B cell (primary cell): ENCODE measurements around the gene NKX3-2. TPM values are rescaled to one million over a fixed set of nuclear protein-coding genes. Genes with fewer than 3 reads are reported as not detected.
A peak's percentile ranks its signal among the peaks of the same experiment; 100 is the strongest.

Experiments
- ATAC-seq: fragments of 200-7000 bp; cut with Tn5 transposase; one replicate; pipeline ENCODE4 v1.10.0; 2021; ENCODE audit warnings: low read depth, mild to moderate bottlenecking, moderate number of reproducible peaks, moderate library complexity
- CTCF ChIA-PET: fragments of 350-600 bp; sonication (Branson Sonifier 250); formaldehyde crosslinking; loops from one replicate; lab custom pipeline; 2021; ENCODE audit warnings: antibody characterized with exemption, inconsistent platforms; lab: Charles Lee
- POLR2A ChIA-PET: fragments of 350-600 bp; sonication (Branson Sonifier 250); formaldehyde crosslinking; loops from one replicate; lab custom pipeline; 2021; ENCODE audit warnings: antibody characterized with exemption; lab: Charles Lee
- DNase-seq: peaks from one replicate; pipeline ENCODE4 v3.0.0; 2013
- H2AFZ ChIP-seq: 2 replicates; pipeline ENCODE4 v1.6.1; 2012; ENCODE audit warnings: mild to moderate bottlenecking, low read depth, low read length; ENCODE audit not compliant: insufficient read depth, poor library complexity, severe bottlenecking
- H3K27ac ChIP-seq, 2 donors: 1 replicate in 1 of 2; 2 replicates in 1 of 2; pipeline ENCODE4 v1.5.1; 2012 to 2013; ENCODE audit warnings: low read length in 2 of 2, mild to moderate bottlenecking in 2 of 2, moderate library complexity in 1 of 2
- H3K27me3 ChIP-seq, 4 experiments: fragments of 200-600 bp in 1 of 4; sonication (generic) in 1 of 4; replicated peaks in 1 of 4; 1 replicate in 2 of 4; 2 replicates in 2 of 4; pipeline versions ENCODE4 v1.6.1 to v1.7.0; 2013 to 2016; ENCODE audit warnings: low read length in 3 of 4, mild to moderate bottlenecking in 2 of 4, mixed read lengths in 1 of 4, moderate library complexity in 1 of 4; ENCODE audit not compliant: insufficient read depth in 4 of 4, control insufficient read depth in 3 of 4; ENCODE audit errors: control extremely low read depth in 1 of 4
- H3K36me3 ChIP-seq, 2 experiments: replicated peaks in 1 of 2; 1 replicate in 1 of 2; 2 replicates in 1 of 2; pipeline versions ENCODE4 v1.6.1 to v1.7.1; 2013; ENCODE audit warnings: low read length in 1 of 2; ENCODE audit not compliant: insufficient read depth in 2 of 2, control insufficient read depth in 1 of 2; ENCODE audit errors: control extremely low read depth in 1 of 2, extremely low read depth in 1 of 2
- H3K4me1 ChIP-seq, 2 donors: fragments of 200-600 bp in 1 of 2; sonication (generic) in 1 of 2; 1 replicate in 1 of 2; 2 replicates in 1 of 2; pipeline versions ENCODE4 v1.5.1 to v1.6.1; 2013 to 2017; ENCODE audit warnings: low read length in 2 of 2; ENCODE audit not compliant: control insufficient read depth in 2 of 2, insufficient read depth in 2 of 2
- H3K4me2 ChIP-seq: replicated peaks from 2 replicates; pipeline ENCODE3; 2012; ENCODE audit warnings: mild to moderate bottlenecking, low read depth, low read length; ENCODE audit not compliant: poor library complexity, severe bottlenecking
- H3K4me3 ChIP-seq, 5 experiments: fragments of 200-600 bp in 1 of 5; sonication (generic) in 1 of 5; 1 replicate in 3 of 5; 2 replicates in 2 of 5; pipeline versions ENCODE4 v1.5.1 to v1.7.0; 2011 to 2016; ENCODE audit warnings: low read length in 4 of 5, mild to moderate bottlenecking in 4 of 5, low read depth in 2 of 5, control low read depth in 1 of 5, moderate library complexity in 1 of 5; ENCODE audit not compliant: insufficient read depth in 1 of 5; ENCODE audit errors: control extremely low read depth in 1 of 5, extremely low read depth in 1 of 5
- H3K79me2 ChIP-seq: fragments of 200-600 bp; sonication (generic); one replicate; pipeline ENCODE4 v1.6.0; 2016; ENCODE audit warnings: low read length; ENCODE audit not compliant: control insufficient read depth, insufficient read depth
- H3K9ac ChIP-seq: fragments of 200-600 bp; sonication (generic); 2 replicates; pipeline ENCODE4 v1.6.1; 2017; ENCODE audit warnings: mild to moderate bottlenecking, low read length, moderate library complexity
- H3K9me3 ChIP-seq, 3 donors: one replicate each; pipeline versions ENCODE4 v1.6.1 to v1.7.1; 2013; ENCODE audit warnings: low read length in 2 of 3; ENCODE audit not compliant: control insufficient read depth in 2 of 3, insufficient read depth in 1 of 3; ENCODE audit errors: control extremely low read depth in 1 of 3
- H4K20me1 ChIP-seq: 2 replicates; pipeline ENCODE4 v1.6.0; 2012; ENCODE audit warnings: mild to moderate bottlenecking, low read length; ENCODE audit not compliant: insufficient read depth, control insufficient read depth, poor library complexity, severe bottlenecking
- H3K27ac Mint-ChIP-seq: one replicate; pipeline ENCODE4 v1.8.0; 2021; ENCODE audit warnings: mixed read lengths
- H3K27me3 Mint-ChIP-seq: one replicate; pipeline ENCODE4 v1.8.0; 2021; ENCODE audit warnings: mixed read lengths
- H3K4me1 Mint-ChIP-seq: one replicate; pipeline ENCODE4 v1.8.0; 2021; ENCODE audit warnings: mixed read lengths
- H3K4me3 Mint-ChIP-seq: one replicate; pipeline ENCODE4 v1.8.0; 2021; ENCODE audit warnings: mixed read lengths
- H3K9me3 Mint-ChIP-seq: one replicate; pipeline ENCODE4 v1.8.0; 2022; ENCODE audit warnings: mixed read lengths; ENCODE audit not compliant: insufficient read depth
- EZH2 ChIP-seq: IDR thresholded peaks from 2 replicates; pipeline ENCODE4 v1.6.1; 2012; ENCODE audit warnings: borderline replicate concordance, low read depth, mild to moderate bottlenecking, moderate library complexity, low read length; ENCODE audit not compliant: insufficient read depth, poor library complexity, severe bottlenecking
- WGBS: methylation state at CpG from one replicate; pipeline ENCODE4 v1.1.5; 2013; ENCODE audit warnings: missing lambda C conversion rate; ENCODE audit not compliant: insufficient coverage; 5-methylcytosine and 5-hydroxymethylcytosine counted together
- intact Hi-C: fragments of 100-400 bp; cut with micrococcal nuclease; formaldehyde crosslinking; loops from one replicate; pipeline ENCODE4 v1.10.0; 2022
- polyA plus RNA-seq: library from polyadenylated mRNA; depleted of rRNA; stranded (reverse); fragments of >200 nt; gene quantifications from 2 replicates; pipeline ENCODE4 v1.2.3, GENCODE V29; 2012
- total RNA-seq, 2 donors: library from RNA; stranded (reverse); fragments of 120-200 nt in 1 of 2; gene quantifications; 1 replicate in 1 of 2; 2 replicates in 1 of 2; pipeline versions ENCODE4 v1.2.3 to v1.2.4, GENCODE V29; 2013 to 2022
- TF ChIP-seq, protein P1 (sequence below): fragments of 200-600 bp; IDR thresholded peaks from one replicate; pipeline ENCODE4 v1.8.0; 2022; ENCODE audit warnings: antibody characterized with exemption, mild to moderate bottlenecking

Gene NKX3-2
- total and polyA plus RNA-seq, 2 donors (not counting 1 experiment from before 2014, with no cell fraction given) = not detected

- no peak overlapping the region for H3K9ac ChIP-seq
- H3K79me2 ChIP-seq = no peaks in the 10 kb centered on the region
- H3K27ac Mint-ChIP-seq = no peak overlapping the region
- POLR2A ChIA-PET = no interaction called here
- no peaks in the 10 kb centered on the region for H3K36me3 ChIP-seq
- no peak overlapping the region for H2AFZ ChIP-seq
- CTCF ChIA-PET = interaction anchor here (1.3 kb wide), 1 partner anchor 18 kb away, joined by 4 read pairs; no protein-coding TSS in a partner anchor
- WGBS = 35% methylated on average over 36 of the region's 59 CpGs
- TF ChIP-seq, protein P1, sequence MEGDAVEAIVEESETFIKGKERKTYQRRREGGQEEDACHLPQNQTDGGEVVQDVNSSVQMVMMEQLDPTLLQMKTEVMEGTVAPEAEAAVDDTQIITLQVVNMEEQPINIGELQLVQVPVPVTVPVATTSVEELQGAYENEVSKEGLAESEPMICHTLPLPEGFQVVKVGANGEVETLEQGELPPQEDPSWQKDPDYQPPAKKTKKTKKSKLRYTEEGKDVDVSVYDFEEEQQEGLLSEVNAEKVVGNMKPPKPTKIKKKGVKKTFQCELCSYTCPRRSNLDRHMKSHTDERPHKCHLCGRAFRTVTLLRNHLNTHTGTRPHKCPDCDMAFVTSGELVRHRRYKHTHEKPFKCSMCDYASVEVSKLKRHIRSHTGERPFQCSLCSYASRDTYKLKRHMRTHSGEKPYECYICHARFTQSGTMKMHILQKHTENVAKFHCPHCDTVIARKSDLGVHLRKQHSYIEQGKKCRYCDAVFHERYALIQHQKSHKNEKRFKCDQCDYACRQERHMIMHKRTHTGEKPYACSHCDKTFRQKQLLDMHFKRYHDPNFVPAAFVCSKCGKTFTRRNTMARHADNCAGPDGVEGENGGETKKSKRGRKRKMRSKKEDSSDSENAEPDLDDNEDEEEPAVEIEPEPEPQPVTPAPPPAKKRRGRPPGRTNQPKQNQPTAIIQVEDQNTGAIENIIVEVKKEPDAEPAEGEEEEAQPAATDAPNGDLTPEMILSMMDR = no peak
- TF ChIP-seq EZH2 = no peak
- no peak overlapping the region for H3K4me2 ChIP-seq
- H3K27ac ChIP-seq = no peak overlapping the region
- H3K9me3 Mint-ChIP-seq = no peaks in the 10 kb centered on the region
- ATAC-seq = no peak
- no peak overlapping the region for H3K4me3 ChIP-seq
- H4K20me1 ChIP-seq = no peaks in the 10 kb centered on the region
- peaks cover 33 to 35% of the 10 kb centered on the region in 2 donors for H3K4me1 ChIP-seq
- H3K27me3 ChIP-seq = peaks cover 2 to 81% (median 72%) of the 10 kb centered on the region in 4 experiments
- peaks cover 1 to 40% (median 25%) of the 10 kb centered on the region in 3 donors for H3K9me3 ChIP-seq
- intact Hi-C loops = no loop called here
- H3K4me3 Mint-ChIP-seq = no peak overlapping the region
- peaks cover 20% of the 10 kb centered on the region for H3K4me1 Mint-ChIP-seq
- peaks cover 78% of the 10 kb centered on the region for H3K27me3 Mint-ChIP-seq
- peak; percentile 19 for DNase-seq
Measured at GRCh38 chr4:13523591-13524503, 20.5 kb downstream of the NKX3-2 start.

DNA sequence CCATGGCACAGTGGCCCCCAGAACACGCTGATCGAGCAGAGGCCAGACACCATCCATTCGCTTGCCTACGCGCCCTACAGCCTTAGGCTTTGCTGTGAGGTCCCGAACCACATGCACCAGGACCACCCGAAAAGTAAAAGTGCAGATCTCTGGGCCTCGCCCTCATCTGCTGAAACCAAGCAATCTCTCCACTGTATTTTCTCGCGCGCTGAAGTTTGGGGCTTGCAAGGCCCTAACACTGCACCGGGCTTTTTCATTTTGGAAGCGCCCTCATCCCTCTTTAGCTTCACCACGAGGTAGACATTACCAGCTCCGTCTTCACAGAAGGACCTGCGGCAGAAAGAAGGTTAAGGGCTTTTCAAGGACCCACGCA lies 21.2 kb downstream of the NKX3-2 start:
- no peaks in the 10 kb centered on the region for H3K9me3 Mint-ChIP-seq
- Histone ChIP-seq H3K4me1 (peaks cover 26 to 28% of the 10 kb centered on the region in 2 donors), H3K36me3 (no peaks in the 10 kb centered on the region), H3K27ac (no peak overlapping the region), H2AFZ (no peak overlapping the region), H3K4me2 (peak overlapping the region; percentile 55), H3K79me2 (no peaks in the 10 kb centered on the region), H4K20me1 (no peaks in the 10 kb centered on the region), H3K9me3 (peaks cover 1 to 34% (median 21%) of the 10 kb centered on the region in 3 donors), H3K4me3 (no peak overlapping the region), H3K9ac (no peak overlapping the region), H3K27me3 (peaks cover 2 to 74% (median 68%) of the 10 kb centered on the region in 4 experiments)
- H3K4me1 Mint-ChIP-seq = peaks cover 12% of the 10 kb centered on the region
- WGBS = 12% methylated on average over 17 of the region's 17 CpGs
- H3K4me3 Mint-ChIP-seq = no peak overlapping the region
- H3K27me3 Mint-ChIP-seq = peaks cover 72% of the 10 kb centered on the region
- peak; percentile 40 for DNase-seq
- no peak for ATAC-seq
- intact Hi-C loops = no loop called here
- TF ChIP-seq, protein P1 = no peak
- TF ChIP-seq EZH2 = no peak
- H3K27ac Mint-ChIP-seq = peak overlapping the region; percentile 32
- ChIA-PET POLR2A (no interaction called here), CTCF (interaction anchor here (1.2 kb wide), 1 partner anchor 20 kb away, joined by 3 read pairs; no protein-coding TSS in a partner anchor)
